IMR-90 (cell line): ENCODE data around the gene TCFL5. TPM values are rescaled to one million over a fixed set of nuclear protein-coding genes. Genes with fewer than 3 reads are reported as not detected.

Experiments used
- ATAC-seq: fragments of 200-7000 bp; cut with Tn5 transposase; 2 replicates; pipeline ENCODE4 v1.9.1; 2020; ENCODE audit warnings: low read depth, mild to moderate bottlenecking, moderate library complexity
- BruUV-seq: library from RNA; stranded (reverse); fragments of 400-500 nt; replicated peaks from 2 replicates; lab custom pipeline; 2021; lab: Mats Ljungman, UMichigan
- CTCF ChIA-PET: fragments of 300-600 bp; formaldehyde crosslinking; extraction: SDS; loops from one replicate; lab custom pipeline; 2021; ENCODE audit warnings: antibody characterized with exemption; lab: Yijun Ruan, JAX
- POLR2A ChIA-PET: fragments of 300-600 bp; sonication (Branson Sonifier 250); formaldehyde crosslinking; loops from one replicate; lab custom pipeline; 2022; ENCODE audit warnings: antibody characterized with exemption; ENCODE audit not compliant: unreplicated experiment; lab: Charles Lee
- DNase-seq: peaks from one replicate; pipeline ENCODE4 v3.0.0; 2013
- H2AFZ ChIP-seq: replicated peaks from 2 replicates; pipeline ENCODE3; 2013; ENCODE audit warnings: low read length, mild to moderate bottlenecking; ENCODE audit not compliant: poor library complexity
- H2AK5ac ChIP-seq: 2 replicates; pipeline ENCODE4 v1.6.1; 2013; ENCODE audit warnings: low read depth, low read length, inconsistent platforms
- H2AK9ac ChIP-seq: replicated peaks from 2 replicates; pipeline ENCODE3; 2013; ENCODE audit warnings: mild to moderate bottlenecking, low read depth, low read length, moderate library complexity; ENCODE audit not compliant: poor library complexity
- H2BK120ac ChIP-seq: 2 replicates; pipeline ENCODE4 v1.6.1; 2013; ENCODE audit warnings: low read depth, low read length, inconsistent platforms
- H2BK15ac ChIP-seq: 3 replicates; pipeline ENCODE4 v1.6.1; 2013; ENCODE audit warnings: low read depth, low read length, inconsistent platforms
- H2BK20ac ChIP-seq: 2 replicates; pipeline ENCODE4 v1.6.1; 2013; ENCODE audit warnings: low read depth, mild to moderate bottlenecking, inconsistent platforms, low read length, moderate library complexity
- H2BK5ac ChIP-seq: 2 replicates; pipeline ENCODE4 v1.6.1; 2013; ENCODE audit warnings: mild to moderate bottlenecking, low read depth, low read length, inconsistent platforms; ENCODE audit not compliant: poor library complexity, severe bottlenecking
- H3K14ac ChIP-seq: replicated peaks from 2 replicates; pipeline ENCODE4 v1.6.1; 2013; ENCODE audit warnings: low read depth, low read length, inconsistent platforms
- H3K18ac ChIP-seq: 2 replicates; pipeline ENCODE4 v1.6.1; 2013; ENCODE audit warnings: low read depth, low read length, control low read depth
- H3K23ac ChIP-seq: 2 replicates; pipeline ENCODE4 v1.6.1; 2013; ENCODE audit warnings: low read depth, low read length, inconsistent platforms
- H3K27ac ChIP-seq: 2 replicates; pipeline ENCODE4 v1.5.1; 2013; ENCODE audit warnings: mild to moderate bottlenecking, control low read depth, low read length; ENCODE audit not compliant: insufficient read depth
- H3K27me3 ChIP-seq: 2 replicates; pipeline ENCODE4 v1.6.1; 2013; ENCODE audit warnings: low read length; ENCODE audit not compliant: control insufficient read depth, insufficient read depth
- H3K36me3 ChIP-seq: 2 replicates; pipeline ENCODE4 v1.6.1; 2013; ENCODE audit warnings: low read length, mixed read lengths; ENCODE audit not compliant: control insufficient read depth, insufficient read depth
- H3K4ac ChIP-seq: 2 replicates; pipeline ENCODE4 v1.6.1; 2013; ENCODE audit warnings: low read depth, low read length, inconsistent platforms
- H3K4me1 ChIP-seq: 2 replicates; pipeline ENCODE4 v1.6.1; 2013; ENCODE audit warnings: low read length, mixed read lengths; ENCODE audit not compliant: control insufficient read depth, insufficient read depth
- H3K4me2 ChIP-seq: 2 replicates; pipeline ENCODE4 v1.6.1; 2013; ENCODE audit warnings: low read depth, mild to moderate bottlenecking, control low read depth, low read length, moderate library complexity
- H3K4me3 ChIP-seq: 2 replicates; pipeline ENCODE4 v1.5.1; 2013; ENCODE audit warnings: low read depth, mild to moderate bottlenecking, control low read depth, low read length, moderate library complexity; ENCODE audit not compliant: insufficient read depth
- H3K56ac ChIP-seq: 2 replicates; pipeline ENCODE4 v1.6.1; 2013; ENCODE audit warnings: low read length, inconsistent platforms; ENCODE audit not compliant: insufficient read depth; ENCODE audit errors: extremely low read depth
- H3K79me1 ChIP-seq, 2 experiments: 2 replicates each; pipeline ENCODE4 v1.6.1; 2013; ENCODE audit warnings: low read length in 2 of 2, inconsistent platforms in 1 of 2, low read depth in 1 of 2
- H3K9ac ChIP-seq: 2 replicates; pipeline ENCODE4 v1.6.1; 2013; ENCODE audit warnings: low read depth, low read length, control low read depth
- H3K9me1 ChIP-seq: 2 replicates; pipeline ENCODE4 v1.6.1; 2013; ENCODE audit warnings: low read length, inconsistent platforms; ENCODE audit not compliant: insufficient read depth
- H3K9me3 ChIP-seq: 2 replicates; pipeline ENCODE4 v1.6.1; 2013; ENCODE audit warnings: low read length; ENCODE audit not compliant: control insufficient read depth, insufficient read depth
- H4K20me1 ChIP-seq: 2 replicates; pipeline ENCODE4 v1.6.1; 2013; ENCODE audit warnings: low read length, inconsistent platforms; ENCODE audit not compliant: insufficient read depth
- H4K5ac ChIP-seq: 2 replicates; pipeline ENCODE4 v1.6.1; 2013; ENCODE audit warnings: mild to moderate bottlenecking, low read depth, low read length, control low read depth
- H4K8ac ChIP-seq, 2 experiments: 2 replicates each; pipeline ENCODE4 v1.6.1; 2013; ENCODE audit warnings: low read depth in 2 of 2, low read length in 2 of 2, control low read depth in 1 of 2, inconsistent platforms in 1 of 2
- H4K91ac ChIP-seq: 2 replicates; pipeline ENCODE4 v1.6.1; 2013; ENCODE audit warnings: low read depth, low read length, inconsistent platforms; ENCODE audit not compliant: insufficient read depth
- BHLHE40 ChIP-seq: fragments of 150-350 bp; IDR thresholded peaks from 2 replicates; pipeline ENCODE4 v1.6.1; 2016; ENCODE audit warnings: mild to moderate bottlenecking, low read depth, low read length
- CEBPB ChIP-seq: IDR thresholded peaks from 2 replicates; pipeline ENCODE4 v1.6.1; 2012; ENCODE audit warnings: low read depth, low read length, improper control_type of control experiment
- ELK1 ChIP-seq: fragments of 150-350 bp; IDR thresholded peaks from 2 replicates; pipeline ENCODE4 v1.6.1; 2016; ENCODE audit warnings: low read depth, mild to moderate bottlenecking, low read length, moderate library complexity, borderline replicate concordance
- MAFK ChIP-seq: IDR thresholded peaks from 2 replicates; pipeline ENCODE4 v1.6.1; 2012; ENCODE audit warnings: low read depth, low read length, improper control_type of control experiment
- MAZ ChIP-seq: IDR thresholded peaks from 2 replicates; pipeline ENCODE4 v1.6.1; 2012; ENCODE audit warnings: low read depth, mild to moderate bottlenecking, low read length, improper control_type of control experiment, moderate library complexity, borderline replicate concordance
- NFE2L2 ChIP-seq: fragments of 150-350 bp; IDR thresholded peaks from 2 replicates; pipeline ENCODE4 v1.6.1; 2016; ENCODE audit warnings: low read depth, mild to moderate bottlenecking, low read length
- RAD21 ChIP-seq: IDR thresholded peaks from 2 replicates; pipeline ENCODE4 v1.6.1; 2012; ENCODE audit warnings: low read length, improper control_type of control experiment
- RFX5 ChIP-seq: IDR thresholded peaks from 2 replicates; pipeline ENCODE4 v1.8.0; 2012; ENCODE audit warnings: low read depth, mild to moderate bottlenecking, low read length, moderate library complexity
- WGBS, 2 experiments: methylation state at CpG; one replicate each; pipeline versions ENCODE4 v1.1.5 to v1.1.7; 2013; ENCODE audit warnings: missing lambda C conversion rate in 2 of 2; ENCODE audit not compliant: insufficient read length in 1 of 2; ENCODE audit errors: extremely low coverage in 2 of 2; 5-methylcytosine and 5-hydroxymethylcytosine counted together
- dilution Hi-C: fragments of 300-500 bp; cut with HindIII; formaldehyde crosslinking; loops from one replicate; pipeline ENCODE4 v1.14.3; 2018; ENCODE audit warnings: low sequenced_read_pairs; ENCODE audit not compliant: unreplicated experiment
- in situ Hi-C: fragments of 300-500 bp; cut with MboI; formaldehyde crosslinking; loops from 3 replicates; pipeline ENCODE4 v1.14.3; 2019; ENCODE audit warnings: low sequenced_read_pairs, inconsistent platforms, mixed read lengths
- intact Hi-C: fragments of 100-400 bp; cut with micrococcal nuclease; formaldehyde crosslinking; loops from 2 replicates; pipeline ENCODE4 v1.10.0; 2022
- polyA plus RNA-seq, 3 experiments: library from polyadenylated mRNA; depleted of rRNA; stranded (reverse); fragments of >200 nt; gene quantifications; 2 replicates each; pipeline ENCODE4 v1.2.3, GENCODE V29; 2012; ENCODE audit warnings: low replicate concordance in 1 of 3
- total RNA-seq: library from RNA; depleted of rRNA; stranded (reverse); fragments of >200 nt; gene quantifications from 2 replicates; pipeline ENCODE4 v1.2.3, GENCODE V29; 2012

The TCFL5 gene
- total and polyA plus RNA-seq, 2 of the 4 experiments (the other 2 are of a cell fraction): 6.0 to 8.2 TPM

- Histone ChIP-seq H3K4me1 (peaks cover 11% of the 10 kb centered on the region), H4K5ac (no peak overlapping the region), H3K56ac (no peak overlapping the region), H2BK20ac (no peak overlapping the region), H3K27me3 (no peaks in the 10 kb centered on the region), H3K23ac (no peak overlapping the region), H2BK5ac (no peak overlapping the region), H4K20me1 (peaks cover 20% of the 10 kb centered on the region), H2BK15ac (no peak overlapping the region), H3K18ac (no peak overlapping the region), H3K79me1 (peaks cover 8 to 46% of the 10 kb centered on the region in 2 experiments), H2BK120ac (no peak overlapping the region), H2AK9ac (no peak overlapping the region), H3K14ac (no peak overlapping the region), H3K27ac (no peak overlapping the region), H3K4me3 (no peak overlapping the region), H4K91ac (no peak overlapping the region), H3K36me3 (peaks cover 63% of the 10 kb centered on the region), H3K9ac (no peak overlapping the region), H3K9me3 (no peaks in the 10 kb centered on the region), H3K9me1 (peaks cover 11% of the 10 kb centered on the region), H2AFZ (no peak overlapping the region), H2AK5ac (no peak overlapping the region), H4K8ac (no peak overlapping the region), H3K4ac (no peak overlapping the region), H3K4me2 (no peak overlapping the region)
- intact Hi-C loops (no loop called here), in situ Hi-C loops (no loop called here), dilution Hi-C loops (no loop called here)
- ChIA-PET CTCF (interaction anchor here (0.9 to 1.4 kb wide), 2 partner anchors 11 to 13 kb away, joined by 3 read pairs; no protein-coding TSS in a partner anchor), POLR2A (no interaction called here)
- DNase-seq: no peak
- ATAC-seq: no peak
- no TSS peak for BruUV-seq
- 98% methylated on average over 6 of the region's 17 CpGs; no CpG with 5 or more reads in 1 of the 2 experiments for WGBS, 2 experiments
- no peak for TF ChIP-seq RFX5
- TF ChIP-seq ELK1: no peak
- TF ChIP-seq BHLHE40: no peak
- TF ChIP-seq NFE2L2: no peak
- no peak for TF ChIP-seq CEBPB
- no peak for TF ChIP-seq RAD21
- no peak for TF ChIP-seq MAZ
- no peak for TF ChIP-seq MAFK
Measured at GRCh38 chr20:62888910-62889309, 27.3 kb upstream of the TCFL5 start.
